Tibial artery (tissue), 4 donors: ENCODE measurements around the gene TKT.
A peak's percentile ranks its signal among the peaks of the same experiment; 100 is the strongest.

Source experiments
- DNase-seq, 2 donors: peaks; one replicate each; pipeline ENCODE4 v3.0.0-alpha.2; 2019
- H3K27ac ChIP-seq, 2 donors: fragments of 200-600 bp; sonication (generic) in 1 of 2; 1 replicate in 1 of 2; 2 replicates in 1 of 2; pipeline ENCODE4 v1.5.1; 2018 to 2019; ENCODE audit warnings: mild to moderate bottlenecking in 1 of 2
- H3K27me3 ChIP-seq, 2 donors: fragments of 200-600 bp; sonication (generic) in 1 of 2; one replicate each; pipeline versions ENCODE4 v1.5.1 to v1.6.0; 2016 to 2019
- H3K36me3 ChIP-seq, 3 donors: fragments of 200-600 bp; sonication (generic) in 2 of 3; one replicate each; pipeline ENCODE4 v1.5.1; 2016 to 2019; ENCODE audit warnings: mild to moderate bottlenecking in 2 of 3
- H3K4me1 ChIP-seq, 4 donors: fragments of 200-600 bp; sonication (generic) in 2 of 4; 1 replicate in 3 of 4; 2 replicates in 1 of 4; pipeline ENCODE4 v1.5.1; 2016 to 2019
- H3K4me3 ChIP-seq, 2 donors: fragments of 200-600 bp; sonication (generic) in 1 of 2; 1 replicate in 1 of 2; 2 replicates in 1 of 2; pipeline ENCODE4 v1.5.1; 2018 to 2019; ENCODE audit warnings: mild to moderate bottlenecking in 2 of 2
- H3K9me3 ChIP-seq, 3 donors: fragments of 200-600 bp; sonication (generic) in 1 of 3; one replicate each; pipeline ENCODE4 v1.5.1; 2016 to 2019
- CTCF ChIP-seq, 2 experiments: fragments of 200-600 bp in 1 of 2; fragments of 450-650 bp in 1 of 2; IDR thresholded peaks; one replicate each; pipeline ENCODE4 v1.5.1; 2017 to 2019; ENCODE audit warnings: antibody characterized with exemption in 2 of 2, mild to moderate bottlenecking in 1 of 2, moderate library complexity in 1 of 2
- intact Hi-C: fragments of 100-400 bp; cut with DNase I; formaldehyde crosslinking; loops from one replicate; pipeline ENCODE4 v1.15.0; 2023; ENCODE audit warnings: low total_unique reads

The TKT gene

DNA sequence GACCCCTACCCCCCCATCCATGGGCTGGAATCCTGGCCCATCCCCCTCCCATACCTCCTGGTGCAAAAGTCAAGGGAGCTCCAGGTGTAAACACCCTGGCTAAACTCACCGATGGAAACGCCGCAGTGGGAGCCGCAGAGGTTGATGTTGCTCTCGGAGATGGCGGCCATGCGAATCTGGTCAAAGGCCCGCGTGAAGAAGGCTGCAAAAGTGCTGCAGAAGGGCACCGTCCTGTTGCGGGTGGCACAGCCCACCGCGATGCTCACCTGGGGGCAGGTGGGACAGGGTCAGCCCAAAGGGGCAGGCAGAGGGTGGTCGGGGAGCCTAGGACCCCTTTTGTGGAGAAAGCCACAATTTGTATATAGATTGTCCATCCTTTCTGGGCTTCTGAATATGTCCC lies 26.7 kb downstream of the TKT start:
- intact Hi-C loops = no loop called here
- DNase-seq = peak in 1 of 2 donors; percentile 61

DNA sequence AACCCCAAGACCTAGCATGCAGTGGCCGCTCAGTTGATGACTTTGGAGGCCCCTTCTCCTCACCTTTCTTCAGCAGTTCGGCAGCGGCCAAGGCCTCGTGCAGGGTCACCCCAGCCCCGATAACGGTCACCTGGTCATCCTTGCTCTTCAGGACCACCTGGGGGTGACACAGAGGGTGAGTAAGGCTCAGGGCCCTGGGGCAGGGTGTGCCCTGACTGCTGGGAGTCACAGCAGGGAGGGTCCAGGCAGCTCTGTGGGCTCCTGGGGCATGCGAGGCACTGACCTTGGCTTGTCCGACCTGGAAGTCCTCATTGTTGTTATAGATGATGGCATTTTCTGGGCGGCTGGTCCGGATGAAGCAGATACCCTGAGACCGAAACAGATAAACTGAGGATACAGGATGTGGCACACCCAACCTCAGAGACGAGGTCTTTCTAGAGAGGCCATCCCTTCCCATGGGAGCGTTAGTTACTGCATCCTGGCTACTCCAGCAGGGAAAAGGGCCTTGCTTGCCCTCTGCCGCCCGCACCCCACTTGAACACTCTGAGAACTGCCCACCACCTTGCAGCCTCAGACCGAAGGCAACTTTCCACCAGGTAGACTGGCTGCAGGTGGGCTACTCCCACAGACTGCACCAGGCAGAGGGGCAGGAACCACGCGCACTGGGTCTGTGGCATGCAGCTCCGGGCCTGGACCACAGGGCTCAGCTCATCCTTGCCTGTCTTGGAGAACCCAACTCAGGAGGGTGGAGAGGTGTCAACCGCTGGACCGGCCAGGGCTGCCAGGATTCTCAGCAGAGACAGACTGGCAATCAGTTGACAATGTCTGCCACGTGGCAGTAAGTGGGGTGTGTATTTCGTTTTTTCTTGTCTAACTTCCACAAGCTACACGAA lies 27.6 kb downstream of the TKT start:
- Histone ChIP-seq H3K4me3 (no peak overlapping the region), H3K27ac (no peak overlapping the region), H3K27me3 (no peaks in the 10 kb centered on the region), H3K36me3 (peaks cover 92 to 100% (median 98%) of the 10 kb centered on the region in 3 donors), H3K9me3 (no peaks in the 10 kb centered on the region), H3K4me1 (no peaks in the 10 kb centered on the region)
- TF ChIP-seq CTCF (IDR thresholded peaks at IDR 0.05) = no peak
- DNase-seq = peak in 1 of 2 donors; percentile 44
- intact Hi-C loops = no loop called here

More for the DNA sequence above, 26.7 kb downstream of the TKT start:
- Histone ChIP-seq H3K4me3 (no peak overlapping the region), H3K4me1 (no peaks in the 10 kb centered on the region), H3K27ac (no peak overlapping the region), H3K36me3 (peaks cover 98 to 100% (median 100%) of the 10 kb centered on the region in 3 donors), H3K27me3 (no peaks in the 10 kb centered on the region), H3K9me3 (no peaks in the 10 kb centered on the region)
- no peak for TF ChIP-seq CTCF (IDR thresholded peaks at IDR 0.05)

GRCh38 chr3:53226841-53227407 lies 28.9 kb downstream of the TKT start:
- H3K4me3 ChIP-seq = no peak overlapping the region
- peaks cover 80 to 95% (median 85%) of the 10 kb centered on the region in 3 donors for H3K36me3 ChIP-seq
- H3K9me3 ChIP-seq = no peaks in the 10 kb centered on the region
- no peak overlapping the region for H3K27ac ChIP-seq
- H3K27me3 ChIP-seq = no peaks in the 10 kb centered on the region
- no peak for TF ChIP-seq CTCF (IDR thresholded peaks at IDR 0.05)
- peak in 1 of 2 donors; percentile 24 for DNase-seq
- H3K4me1 ChIP-seq = no peaks in the 10 kb centered on the region
- intact Hi-C loops = no loop called here

DNA sequence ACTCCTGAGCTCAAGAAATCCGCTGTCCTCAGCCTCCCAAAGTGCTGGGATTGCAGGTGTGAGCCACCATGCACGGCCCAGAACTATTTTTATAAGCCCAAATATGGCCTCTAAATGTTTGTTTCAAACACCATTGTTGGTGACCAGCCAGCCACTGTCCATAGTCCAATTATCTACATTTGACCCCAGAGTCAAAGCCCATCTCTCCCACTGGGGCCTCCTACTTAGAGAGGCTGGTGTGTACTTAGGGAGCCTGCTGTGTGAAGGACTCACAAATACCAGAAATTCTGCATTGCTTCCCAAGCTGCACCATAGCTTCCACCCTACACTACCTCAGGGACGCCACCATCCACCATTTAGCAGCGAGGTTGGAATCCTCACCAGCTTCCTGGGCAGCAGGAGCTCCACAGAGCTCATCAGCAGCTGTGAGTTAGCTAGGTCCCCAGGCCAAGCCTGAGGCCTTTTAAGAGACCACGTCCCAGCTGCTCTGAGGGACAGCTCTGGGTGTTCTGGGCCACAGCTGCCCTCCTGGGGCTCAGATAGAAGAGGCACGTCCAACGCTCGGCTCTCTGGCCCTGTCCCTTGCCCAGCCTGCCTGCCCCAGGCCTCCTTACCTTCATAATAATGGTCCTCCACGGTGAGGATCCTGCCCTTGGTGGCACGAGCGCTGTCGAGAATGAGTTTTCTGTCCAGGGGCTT lies 29.5 kb downstream of the TKT start:
- no peak overlapping the region for H3K27ac ChIP-seq
- intact Hi-C loops = no loop called here

More for the DNA sequence above, 29.5 kb downstream of the TKT start:
- no peaks in the 10 kb centered on the region for H3K27me3 ChIP-seq
- H3K4me3 ChIP-seq = no peak overlapping the region
- no peaks in the 10 kb centered on the region for H3K9me3 ChIP-seq
- peaks cover 74 to 89% (median 79%) of the 10 kb centered on the region in 3 donors for H3K36me3 ChIP-seq
- H3K4me1 ChIP-seq = no peaks in the 10 kb centered on the region
- no peak for TF ChIP-seq CTCF (IDR thresholded peaks at IDR 0.05)
- DNase-seq = peak in 1 of 2 donors; percentile 44
